ENCODE results near the gene JAGN1. TPM values are rescaled to one million over a fixed set of nuclear protein-coding genes. Genes with fewer than 3 reads are reported as not detected.

JAGN1 gene
- total RNA-seq, 1 experiment from 2014 or later: 49.7 TPM

GRCh38 chr3:9861201-9861600 is 29.2 kb upstream of the JAGN1 start:
- H3K4me3 Mint-ChIP-seq (ENCODE audit: unreplicated experiment): no peak overlapping the region
- no peaks in the 10 kb centered on the region for H3K9me3 Mint-ChIP-seq (ENCODE audit: unreplicated experiment)
- ChIA-PET POLR2A (interaction anchor here (0.7 kb wide), 1 partner anchor 109 kb away, joined by 4 read pairs; no protein-coding TSS in a partner anchor), CTCF (no interaction called here)
- H3K4me1 Mint-ChIP-seq (ENCODE audit: insufficient read depth, unreplicated experiment): peaks cover 5% of the 10 kb centered on the region
- no TSS peak for BruUV-seq (replicated peaks)
- no peak overlapping the region for H3K27ac Mint-ChIP-seq (ENCODE audit: low read depth, unreplicated experiment)
- intact Hi-C loops (cut with micrococcal nuclease): no loop called here
- no peak for TF ChIP-seq CTCF (IDR thresholded peaks at IDR 0.05; ENCODE audit: unreplicated experiment)
- no peak for DNase-seq (ENCODE audit: unreplicated experiment)
- no peaks in the 10 kb centered on the region for H3K36me3 Mint-ChIP-seq (ENCODE audit: insufficient read depth, unreplicated experiment)
- no peaks in the 10 kb centered on the region for H3K27me3 Mint-ChIP-seq (ENCODE audit: insufficient read depth, unreplicated experiment)

- CTCF ChIA-PET: no interaction called here
- BruUV-seq (replicated peaks): no TSS peak
- no peak overlapping the region for H3K4me3 Mint-ChIP-seq (ENCODE audit: unreplicated experiment)
Observed at GRCh38 chr3:9861626-9862130, 28.7 kb upstream of the JAGN1 start.

GRCh38 chr3:9862391-9863057 is 27.9 kb upstream of the JAGN1 start:
- POLR2A ChIA-PET: interaction anchor here (2.8 kb wide), 1 partner anchor 10 kb away, joined by 13 read pairs; no protein-coding TSS in a partner anchor
- no TSS peak for BruUV-seq (replicated peaks)
- intact Hi-C loops (cut with micrococcal nuclease): no loop called here
- CTCF ChIA-PET: no interaction called here
- Mint-ChIP-seq H3K4me1 (ENCODE audit: insufficient read depth, unreplicated experiment) (peaks cover 16% of the 10 kb centered on the region), H3K4me3 (ENCODE audit: unreplicated experiment) (no peak overlapping the region), H3K36me3 (ENCODE audit: insufficient read depth, unreplicated experiment) (no peaks in the 10 kb centered on the region), H3K27ac (ENCODE audit: low read depth, unreplicated experiment) (peak overlapping the region; percentile 59), H3K27me3 (ENCODE audit: insufficient read depth, unreplicated experiment) (no peaks in the 10 kb centered on the region), H3K9me3 (ENCODE audit: unreplicated experiment) (no peaks in the 10 kb centered on the region)
- no peak for TF ChIP-seq CTCF (IDR thresholded peaks at IDR 0.05; ENCODE audit: unreplicated experiment)
- DNase-seq (ENCODE audit: unreplicated experiment): no peak

More at GRCh38 chr3:9861626-9862130, 28.7 kb upstream of the JAGN1 start:
- Mint-ChIP-seq H3K36me3 (ENCODE audit: insufficient read depth, unreplicated experiment) (no peaks in the 10 kb centered on the region), H3K4me1 (ENCODE audit: insufficient read depth, unreplicated experiment) (peaks cover 10% of the 10 kb centered on the region), H3K27me3 (ENCODE audit: insufficient read depth, unreplicated experiment) (no peaks in the 10 kb centered on the region), H3K9me3 (ENCODE audit: unreplicated experiment) (no peaks in the 10 kb centered on the region), H3K27ac (ENCODE audit: low read depth, unreplicated experiment) (peak overlapping the region; percentile 59)
- intact Hi-C loops (cut with micrococcal nuclease): no loop called here
- DNase-seq (ENCODE audit: unreplicated experiment): no peak
- no peak for TF ChIP-seq CTCF (IDR thresholded peaks at IDR 0.05; ENCODE audit: unreplicated experiment)
- POLR2A ChIA-PET: interaction anchor here (0.7 kb wide), 1 partner anchor 108 kb away, joined by 4 read pairs; no protein-coding TSS in a partner anchor

GRCh38 chr3:9863058-9863772 is 27.2 kb upstream of the JAGN1 start:
- H3K27ac Mint-ChIP-seq (ENCODE audit: low read depth, unreplicated experiment): no peak overlapping the region
- CTCF ChIA-PET: interaction anchor here (0.9 kb wide), 1 partner anchor 55 kb away, joined by 3 read pairs; no protein-coding TSS in a partner anchor

More at GRCh38 chr3:9863058-9863772, 27.2 kb upstream of the JAGN1 start:
- H3K4me1 Mint-ChIP-seq (ENCODE audit: insufficient read depth, unreplicated experiment): peaks cover 16% of the 10 kb centered on the region
- H3K36me3 Mint-ChIP-seq (ENCODE audit: insufficient read depth, unreplicated experiment): no peaks in the 10 kb centered on the region
- no peaks in the 10 kb centered on the region for H3K27me3 Mint-ChIP-seq (ENCODE audit: insufficient read depth, unreplicated experiment)
- BruUV-seq (replicated peaks): no TSS peak
- no peak for TF ChIP-seq CTCF (IDR thresholded peaks at IDR 0.05; ENCODE audit: unreplicated experiment)
- DNase-seq (ENCODE audit: unreplicated experiment): no peak
- no peaks in the 10 kb centered on the region for H3K9me3 Mint-ChIP-seq (ENCODE audit: unreplicated experiment)
- POLR2A ChIA-PET: interaction anchor here (0.5 to 6.2 kb wide), 7 partner anchors 11 to 83 kb away, joined by 3 to 70 read pairs (median 7); partner anchors contain the start of genes ARPC4, RPUSD3 and TADA3
- intact Hi-C loops (cut with micrococcal nuclease): no loop called here
- H3K4me3 Mint-ChIP-seq (ENCODE audit: unreplicated experiment): no peak overlapping the region
